Lower leg skin (tissue), 3 donors: ENCODE results near the gene ST3GAL4.

Experiments used
- CTCF ChIP-seq, 3 donors: fragments of 450-650 bp; IDR thresholded peaks; one replicate each; pipeline ENCODE4 v1.5.1; 2016; ENCODE audit warnings: antibody characterized with exemption in 3 of 3, mild to moderate bottlenecking in 3 of 3, moderate library complexity in 2 of 3
- POLR2A ChIP-seq, 2 donors: fragments of 450-650 bp; IDR thresholded peaks; one replicate each; pipeline ENCODE4 v1.6.1; 2016 to 2017; ENCODE audit warnings: antibody characterized with exemption in 2 of 2, mild to moderate bottlenecking in 1 of 2, moderate library complexity in 1 of 2

DNA sequence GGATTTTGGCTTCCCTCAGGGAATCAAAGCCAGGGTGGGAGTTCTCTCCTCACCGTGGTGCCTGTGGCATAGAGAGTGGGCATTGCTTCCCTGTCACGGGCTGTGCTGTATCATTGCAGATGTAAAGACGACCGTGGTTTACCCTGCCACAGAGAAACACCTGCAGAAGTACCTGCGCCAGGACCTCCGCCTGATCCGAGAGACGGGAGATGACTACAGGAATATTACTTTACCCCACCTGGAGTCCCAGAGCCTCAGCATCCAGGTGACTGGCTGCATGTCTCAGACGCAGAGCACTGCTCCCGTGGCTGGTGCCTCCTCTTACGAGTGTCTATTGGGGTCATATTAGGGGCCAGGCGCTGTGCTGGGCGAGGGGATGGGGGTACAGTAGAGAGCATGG is 24.2 kb upstream of the ST3GAL4 start:
- no peak for TF ChIP-seq CTCF (IDR thresholded peaks at IDR 0.05)
- TF ChIP-seq POLR2A (IDR thresholded peaks at IDR 0.05): no peak
